Measurements from ENCODE around the gene MRPS18A. TPM values are rescaled to one million over a fixed set of nuclear protein-coding genes. Genes with fewer than 3 reads are reported as not detected.

Gene MRPS18A
- total and polyA plus RNA-seq, 2 of the 13 experiments (the other 11 are each of a cell fraction or from before 2014, with no cell fraction given): 87.8 to 89.1 TPM

DNA sequence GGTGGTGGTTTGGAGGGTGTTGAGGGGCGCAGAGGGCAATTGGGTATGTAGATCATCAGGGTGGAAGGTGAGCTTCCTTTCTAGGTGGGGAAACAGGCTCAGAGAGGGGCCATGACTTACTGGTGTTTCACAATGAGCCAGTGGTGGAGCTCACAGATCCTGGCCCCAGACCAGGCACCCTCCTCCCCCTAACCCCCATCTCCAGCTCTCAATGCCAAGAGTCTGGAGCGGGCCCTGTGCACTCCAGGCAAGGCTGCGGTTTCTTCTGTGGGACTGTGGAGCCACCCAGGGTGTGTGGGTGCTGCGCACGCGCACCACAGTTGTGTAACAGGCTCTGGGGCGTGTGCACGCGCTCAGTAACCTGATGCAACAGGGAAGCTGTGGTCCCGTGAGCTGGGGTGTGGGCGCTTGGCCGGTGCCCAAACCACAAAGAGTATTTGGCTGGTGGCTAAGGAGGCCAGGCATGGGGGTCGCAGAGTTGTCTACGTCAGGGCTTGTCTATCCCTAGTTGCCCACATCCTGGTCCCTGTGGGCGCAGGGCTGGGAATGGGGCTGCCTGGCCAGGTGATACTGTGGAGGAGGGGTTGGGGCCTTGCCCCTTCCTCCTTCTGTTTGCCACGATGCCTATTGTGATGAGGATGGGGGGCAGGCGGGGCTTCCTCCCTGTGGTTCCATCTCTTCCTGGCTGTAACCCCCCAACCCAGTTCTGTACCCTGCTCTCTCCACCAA lies 37.5 kb upstream of the MRPS18A start:
- BruUV-seq (replicated peaks): no TSS peak
- Histone ChIP-seq H3K36me3 (replicated peaks in 1 of 2; ENCODE audit: control insufficient read depth in 1 of 2, insufficient read depth in 2 of 2, low read length in 2 of 2) (no peaks in the 10 kb centered on the region), H3K9me3 (ENCODE audit: low read length) (no peaks in the 10 kb centered on the region), H3K4me2 (ENCODE audit: low read depth, low read length) (peak overlapping the region; percentile 70), H3K4me3 (replicated peaks in 1 of 3; ENCODE audit: insufficient read depth in 1 of 3, low read depth in 2 of 3, low read length in 3 of 3) (peak overlapping the region; percentile 5 to 63 (median 20); a peak in 5 of 6 replicates), H3K9ac (ENCODE audit: insufficient read depth, low read depth, low read length) (peak overlapping the region; percentile 16; the same call in 1 of the 2 replicates), H3K27ac (ENCODE audit: extremely low read length, insufficient read depth, low read length) (no peak overlapping the region), H2AFZ (ENCODE audit: low read length) (no peak overlapping the region), H4K20me1 (ENCODE audit: insufficient read depth, low read length) (no peaks in the 10 kb centered on the region), H3K27me3 (ENCODE audit: control insufficient read depth in 1 of 2, insufficient read depth in 2 of 2, low read length in 2 of 2) (peaks cover 0 to 4% of the 10 kb centered on the region in 2 experiments; a peak in 2 of 5 replicates), H3K4me1 (ENCODE audit: insufficient read depth, low read length) (peaks cover 38% of the 10 kb centered on the region), H3K79me2 (ENCODE audit: insufficient read depth, low read length) (no peaks in the 10 kb centered on the region)
- peak; percentile 62 for FAIRE-seq
- ChIA-PET CTCF (ENCODE audit: low intra/inter-chr PET ratio, low total read pairs) (interaction anchor here (1.1 to 3.6 kb wide), 6 partner anchors 45 to 354 kb away, joined by 3 to 23 read pairs (median 20); partner anchors contain the start of gene VEGFA), POLR2A (interaction anchor here (0.6 to 2.0 kb wide), 17 partner anchors 9 to 348 kb away, joined by 3 to 31 read pairs (median 4); partner anchors contain the start of genes GTPBP2, MAD2L1BP and VEGFA)
- WGBS (ENCODE audit: low lambda C conversion rate): 1% methylated on average over 15 of the region's 17 CpGs
- in situ Hi-C loops (cut with HindIII; ENCODE audit: extremely low pct_ligation_motif_present, low pct_unique_long_range_greater_than_20kb): loop anchor here (5.0 kb wide), 3 partner anchors 42 to 352 kb away; no protein-coding TSS in a partner anchor
- intact Hi-C loops (cut with micrococcal nuclease; ENCODE audit: unreplicated experiment): loop anchor here (1.0 to 2.0 kb wide), 7 partner anchors 34 to 349 kb away; no protein-coding TSS in a partner anchor
- DNase-seq (ENCODE audit: low spot score): peak; percentile 86
- ATAC-seq: peak; percentile 75
- TF ChIP-seq EZH2 (conservative IDR thresholded peaks at IDR 0.05; ENCODE audit: low read depth, low read length) (no peak), CEBPG (CRISPR knock-in tag; IDR thresholded peaks at IDR 0.05) (peak; percentile 99), ZNF335 (CRISPR knock-in tag; IDR thresholded peaks at IDR 0.05) (0 out of 2 replicates have a peak, but pooled peaks have one; percentile 54), ZSCAN21 (CRISPR knock-in tag; IDR thresholded peaks at IDR 0.05; ENCODE audit: borderline replicate concordance) (peak; percentile 91), PLSCR1 (CRISPR knock-in tag; IDR thresholded peaks at IDR 0.05; ENCODE audit: borderline replicate concordance) (no peak), ZC3H13 (CRISPR knock-in tag; IDR thresholded peaks at IDR 0.05) (no peak; the same call in 1 of the 2 replicates), ZNF768 (CRISPR knock-in tag; IDR thresholded peaks at IDR 0.05) (peak; percentile 58; the same call in 1 of the 2 replicates), ZNF703 (CRISPR knock-in tag; IDR thresholded peaks at IDR 0.05; ENCODE audit: borderline replicate concordance) (no peak; the same call in 1 of the 2 replicates), ATF1 (CRISPR knock-in tag; IDR thresholded peaks at IDR 0.05) (no peak), YY1 (IDR thresholded peaks at IDR 0.05; ENCODE audit: insufficient read depth, insufficient replicate concordance, low read depth, low read length) (peak; percentile 16), HNF1A (IDR thresholded peaks at IDR 0.05; ENCODE audit: low read depth) (peak; percentile 15; the same call in 1 of the 2 replicates), HNF1A (CRISPR knock-in tag; IDR thresholded peaks at IDR 0.05; ENCODE audit: borderline replicate concordance) (peak; percentile 58), ZNF44 (CRISPR knock-in tag; IDR thresholded peaks at IDR 0.05) (0 out of 2 replicates have a peak, but pooled peaks have one; percentile 31), PHF8 (CRISPR knock-in tag; IDR thresholded peaks at IDR 0.05) (peak; percentile 44), ZNF713 (CRISPR knock-in tag; IDR thresholded peaks at IDR 0.05) (no peak), SAFB2 (CRISPR knock-in tag; IDR thresholded peaks at IDR 0.05; ENCODE audit: borderline replicate concordance, low read depth) (no peak), ATM (IDR thresholded peaks at IDR 0.05; ENCODE audit: borderline replicate concordance) (peak; percentile 77; the same call in 1 of the 2 replicates)
- TF ChIP-seq, protein P1, sequence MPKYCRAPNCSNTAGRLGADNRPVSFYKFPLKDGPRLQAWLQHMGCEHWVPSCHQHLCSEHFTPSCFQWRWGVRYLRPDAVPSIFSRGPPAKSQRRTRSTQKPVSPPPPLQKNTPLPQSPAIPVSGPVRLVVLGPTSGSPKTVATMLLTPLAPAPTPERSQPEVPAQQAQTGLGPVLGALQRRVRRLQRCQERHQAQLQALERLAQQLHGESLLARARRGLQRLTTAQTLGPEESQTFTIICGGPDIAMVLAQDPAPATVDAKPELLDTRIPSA (CRISPR knock-in tag; IDR thresholded peaks at IDR 0.05; ENCODE audit: borderline replicate concordance): peak; percentile 82; the same call in 1 of the 2 replicates

Measured in HepG2 (cell line).